ENCODE results near the gene ACKR4.

DNA sequence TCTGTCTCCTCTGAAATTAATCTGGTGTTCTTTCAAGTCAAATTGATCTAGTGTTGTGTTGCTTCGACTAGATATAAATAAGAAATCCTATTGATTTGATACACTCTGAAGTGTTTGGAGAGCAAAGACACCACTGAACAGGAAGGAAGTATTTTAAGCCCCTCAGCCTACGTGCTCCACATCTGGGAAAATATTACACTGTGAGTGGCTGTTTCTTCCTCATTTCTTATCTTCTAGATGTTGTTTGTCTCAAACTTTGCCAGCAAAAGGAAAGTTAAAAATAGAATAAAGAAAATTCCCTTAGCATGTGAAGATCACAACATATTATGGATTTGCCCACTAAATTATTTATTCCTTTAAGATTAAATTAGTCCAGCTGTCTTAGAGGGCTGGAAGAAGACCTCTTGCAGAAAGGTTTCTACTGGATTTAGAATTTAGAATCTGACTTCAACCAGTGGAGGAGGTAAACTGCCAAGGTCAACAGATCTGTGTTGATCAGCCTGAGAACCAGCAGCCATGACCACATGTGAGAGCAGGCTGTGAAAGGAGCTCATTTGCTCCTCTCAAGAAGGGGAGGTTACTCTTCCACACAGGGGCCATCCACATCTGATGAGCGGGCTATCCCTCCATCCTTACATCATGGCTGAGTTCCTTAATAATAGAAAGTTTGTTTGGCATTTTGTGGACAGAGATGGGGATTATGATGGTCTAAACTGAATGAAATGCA lies 46.3 kb upstream of the ACKR4 start:
- TF ChIP-seq CTCF (IDR thresholded peaks at IDR 0.05; ENCODE audit: low read depth, low read length, poor library complexity, severe bottlenecking) (no peak), EZH2phosphoT487 (IDR thresholded peaks at IDR 0.05; ENCODE audit: borderline replicate concordance, low read length) (no peak)
